Stimulated activated CD4-positive, alpha-beta T cell treated with anti-CD3 and anti-CD28 coated beads, TNF-alpha, amount 100 ng/mL, for 24 hours (primary cell): ENCODE measurements around the gene TNK2.

Experiments used
- DNase-seq, 3 experiments: peaks; one replicate each; pipeline ENCODE4 v3.0.0-alpha.2; 2020; ENCODE audit warnings: low read depth in 3 of 3

The TNK2 gene

GRCh38 chr3:195900436-195901355, 7.7 kb downstream of the TNK2 start:
- DNase-seq, result peak in 1 of 3 experiments; percentile 50

- DNase-seq, result no peak
These were observed 8.5 kb downstream of the TNK2 start for GRCh38 chr3:195899701-195900435.

- no peak for DNase-seq
These were observed 10.4 kb downstream of the TNK2 start for GRCh38 chr3:195897853-195898415.

GRCh38 chr3:195897081-195897852, 11.1 kb downstream of the TNK2 start:
- DNase-seq, result no peak

GRCh38 chr3:195896361-195897080, 11.8 kb downstream of the TNK2 start:
- DNase-seq, result no peak

- DNase-seq, result peak; percentile 32 to 64 (median 45)
These were observed 12.4 kb downstream of the TNK2 start for GRCh38 chr3:195895861-195896360.

- peak; percentile 28 to 70 (median 42) for DNase-seq
These were observed 13.1 kb downstream of the TNK2 start for GRCh38 chr3:195895078-195895860.

GRCh38 chr3:195893916-195894465, 14.4 kb downstream of the TNK2 start:
- DNase-seq, result no peak

- no peak for DNase-seq
These were observed 14.8 kb downstream of the TNK2 start for GRCh38 chr3:195893516-195893915.

- DNase-seq, result no peak
These were observed 15.3 kb downstream of the TNK2 start for GRCh38 chr3:195893044-195893395.

GRCh38 chr3:195892105-195893043, 16.0 kb downstream of the TNK2 start:
- no peak for DNase-seq

- no peak for DNase-seq
These were observed 16.8 kb downstream of the TNK2 start for GRCh38 chr3:195891431-195892104.

- DNase-seq, result no peak
These were observed 18.5 kb downstream of the TNK2 start for GRCh38 chr3:195889870-195890295.

GRCh38 chr3:195888981-195889869, 19.1 kb downstream of the TNK2 start:
- no peak for DNase-seq

GRCh38 chr3:195888311-195888761, 20.0 kb downstream of the TNK2 start:
- no peak for DNase-seq

- no peak for DNase-seq
These were observed 20.7 kb downstream of the TNK2 start for GRCh38 chr3:195887670-195888069.
